ENCODE measurements around the gene SHISA6. TPM values are rescaled to one million over a fixed set of nuclear protein-coding genes. Genes with fewer than 3 reads are reported as not detected.

Gene SHISA6
- total and polyA plus RNA-seq, 11 donors = 0.16 to 1.0 (median 0.29) TPM

DNA sequence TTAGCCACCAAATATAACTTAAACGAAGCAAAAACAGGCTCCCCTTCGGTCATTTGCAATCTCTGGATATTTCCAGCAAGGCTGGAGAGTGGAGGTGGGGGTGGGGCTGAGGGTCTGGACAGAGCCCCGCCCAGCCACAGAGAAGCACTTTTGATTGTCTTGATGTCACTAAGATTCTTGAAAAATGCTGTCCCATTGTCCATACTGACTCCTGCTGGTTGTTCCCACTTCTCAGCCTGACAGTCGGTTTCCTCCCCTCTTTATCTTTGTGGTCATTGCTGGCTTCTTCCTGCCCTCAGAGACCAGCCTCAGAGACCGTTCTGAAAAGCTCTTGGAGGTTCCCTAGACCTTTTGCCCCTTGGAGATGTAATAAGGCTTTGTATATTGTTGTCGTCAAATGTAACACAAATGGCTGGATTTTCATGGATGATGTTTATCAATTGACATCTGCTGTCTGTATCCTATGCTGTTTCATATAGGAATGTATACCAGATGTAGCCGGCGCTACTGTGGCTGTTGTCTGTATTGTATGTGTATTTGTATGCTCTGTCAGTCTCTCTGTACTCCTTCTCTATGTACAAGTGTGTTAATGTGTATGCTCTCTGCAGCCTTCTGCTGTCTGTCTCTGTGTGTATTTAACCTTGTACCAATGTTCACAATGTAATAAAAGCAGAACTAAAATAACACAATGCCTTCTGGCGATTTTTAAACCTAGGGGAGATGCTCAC, 262.5 kb downstream of the SHISA6 start:
- Histone ChIP-seq H3K4me3 (no peak overlapping the region), H3K4me1 (no peaks in the 10 kb centered on the region), H3K27me3 (no peaks in the 10 kb centered on the region), H3K36me3 (no peaks in the 10 kb centered on the region), H3K27ac (no peak overlapping the region), H3K9me3 (no peaks in the 10 kb centered on the region)
- no peak for TF ChIP-seq POLR2A (IDR thresholded peaks at IDR 0.05)
- TF ChIP-seq, protein P1, sequence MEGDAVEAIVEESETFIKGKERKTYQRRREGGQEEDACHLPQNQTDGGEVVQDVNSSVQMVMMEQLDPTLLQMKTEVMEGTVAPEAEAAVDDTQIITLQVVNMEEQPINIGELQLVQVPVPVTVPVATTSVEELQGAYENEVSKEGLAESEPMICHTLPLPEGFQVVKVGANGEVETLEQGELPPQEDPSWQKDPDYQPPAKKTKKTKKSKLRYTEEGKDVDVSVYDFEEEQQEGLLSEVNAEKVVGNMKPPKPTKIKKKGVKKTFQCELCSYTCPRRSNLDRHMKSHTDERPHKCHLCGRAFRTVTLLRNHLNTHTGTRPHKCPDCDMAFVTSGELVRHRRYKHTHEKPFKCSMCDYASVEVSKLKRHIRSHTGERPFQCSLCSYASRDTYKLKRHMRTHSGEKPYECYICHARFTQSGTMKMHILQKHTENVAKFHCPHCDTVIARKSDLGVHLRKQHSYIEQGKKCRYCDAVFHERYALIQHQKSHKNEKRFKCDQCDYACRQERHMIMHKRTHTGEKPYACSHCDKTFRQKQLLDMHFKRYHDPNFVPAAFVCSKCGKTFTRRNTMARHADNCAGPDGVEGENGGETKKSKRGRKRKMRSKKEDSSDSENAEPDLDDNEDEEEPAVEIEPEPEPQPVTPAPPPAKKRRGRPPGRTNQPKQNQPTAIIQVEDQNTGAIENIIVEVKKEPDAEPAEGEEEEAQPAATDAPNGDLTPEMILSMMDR (IDR thresholded peaks at IDR 0.05) = no peak
- 60 to 72% (median 64%) methylated on average over 9 of the region's 9 CpGs for WGBS, 4 donors
- intact Hi-C loops (cut with DNase I) = no loop called here
- ATAC-seq (no peak), DNase-seq (no peak)

DNA sequence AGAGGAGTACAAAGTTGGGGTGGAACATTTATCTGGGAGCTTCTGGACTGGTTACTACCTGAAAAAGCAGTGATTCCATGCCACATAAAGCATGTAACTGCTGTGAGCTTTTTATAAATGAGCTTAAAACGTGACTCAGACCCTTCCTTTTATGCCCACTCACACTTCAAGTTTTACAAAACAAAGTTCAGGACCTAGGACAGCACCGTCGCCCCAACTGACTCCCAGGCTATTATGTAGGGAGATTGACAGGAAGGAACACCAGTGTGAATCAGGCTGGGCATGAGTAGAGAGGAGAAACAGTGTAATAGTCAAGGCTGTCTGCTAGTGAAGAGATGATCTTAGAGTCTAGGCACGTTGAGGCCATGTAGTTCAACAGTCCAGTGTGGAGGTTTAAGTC, 265.6 kb downstream of the SHISA6 start:
- Histone ChIP-seq H3K27ac (no peak overlapping the region), H3K27me3 (peaks cover 0 to under 1% (median 0%) of the 10 kb centered on the region in 9 donors), H3K9me3 (no peaks in the 10 kb centered on the region), H3K36me3 (no peaks in the 10 kb centered on the region), H3K4me1 (no peaks in the 10 kb centered on the region), H3K4me3 (no peak overlapping the region)
- intact Hi-C loops (cut with DNase I) = no loop called here
- ATAC-seq (peak in 1 of 4 donors; percentile 24), DNase-seq (no peak)
- TF ChIP-seq, protein P1 (IDR thresholded peaks at IDR 0.05) = no peak
- no peak for TF ChIP-seq POLR2A (IDR thresholded peaks at IDR 0.05)
- WGBS, 4 donors = 4 to 12% (median 5%) methylated on average over 4 of the region's 4 CpGs

DNA sequence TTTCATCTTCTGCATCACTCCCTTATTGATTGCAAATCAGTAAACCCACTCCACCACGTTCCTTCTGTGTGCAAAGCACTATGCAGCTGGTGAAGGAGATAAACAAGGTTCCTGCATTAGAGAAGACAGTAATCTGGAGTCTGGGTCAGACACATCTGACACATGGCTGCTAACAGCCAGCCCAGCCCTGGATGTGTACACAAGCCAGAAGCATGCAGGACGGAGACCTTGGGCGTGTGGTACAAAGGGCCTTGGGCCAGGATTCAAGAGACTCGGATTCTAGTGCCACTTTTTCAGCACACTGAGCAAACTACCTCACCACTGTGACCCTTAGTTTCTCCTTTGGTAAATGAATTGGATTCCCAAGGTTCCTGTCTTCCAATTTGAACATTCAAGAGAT, 270.7 kb downstream of the SHISA6 start:
- TF ChIP-seq, protein P1 (IDR thresholded peaks at IDR 0.05) = no peak
- TF ChIP-seq POLR2A (IDR thresholded peaks at IDR 0.05) = no peak
- no peak overlapping the region for H3K4me3 ChIP-seq
- no peaks in the 10 kb centered on the region for H3K9me3 ChIP-seq
- intact Hi-C loops (cut with DNase I) = loop anchor here in 1 of 10 donors (10.0 kb wide), 1 partner anchor 63 kb away; no protein-coding TSS in a partner anchor
- no peak overlapping the region for H3K27ac ChIP-seq
- no peaks in the 10 kb centered on the region for H3K36me3 ChIP-seq
- no peaks in the 10 kb centered on the region for H3K4me1 ChIP-seq
- peaks cover 0 to 12% (median 0%) of the 10 kb centered on the region in 9 donors for H3K27me3 ChIP-seq
- DNase-seq (no peak), ATAC-seq (no peak)
- whole genome bisulfite sequencing, 4 donors = 41 to 47% (median 46%) methylated on average over 4 of the region's 4 CpGs

DNA sequence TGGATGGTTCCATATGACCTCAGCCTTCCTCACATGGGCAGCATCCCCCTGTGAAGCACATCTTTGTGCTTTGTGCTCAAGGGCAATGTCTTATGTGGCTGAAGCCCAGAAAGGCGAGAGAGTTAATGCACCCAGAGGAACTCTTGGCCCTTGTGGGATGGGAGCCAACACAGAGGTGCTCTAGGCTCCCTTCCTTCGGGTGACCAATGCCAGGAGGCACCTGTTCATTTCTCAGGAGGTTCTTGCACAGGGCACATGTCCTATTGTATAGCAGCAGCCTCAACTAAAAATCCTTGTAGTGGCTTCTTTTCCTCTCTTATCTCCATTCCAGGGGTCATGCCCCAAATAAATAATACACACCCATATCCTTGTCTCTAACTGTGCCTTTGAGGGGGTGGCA, 273.6 kb downstream of the SHISA6 start:
- Histone ChIP-seq H3K9me3 (no peaks in the 10 kb centered on the region), H3K4me1 (no peaks in the 10 kb centered on the region), H3K27ac (no peak overlapping the region), H3K27me3 (peaks cover 0 to 12% (median 0%) of the 10 kb centered on the region in 9 donors), H3K36me3 (no peaks in the 10 kb centered on the region), H3K4me3 (no peak overlapping the region)
- no peak for DNase-seq
- 60 to 75% (median 75%) methylated on average over 2 of the region's 2 CpGs for WGBS, 4 donors
- ATAC-seq = no peak
- intact Hi-C loops (cut with DNase I) = loop anchor here in 1 of 10 donors (10.0 kb wide), 1 partner anchor 60 kb away; no protein-coding TSS in a partner anchor
- TF ChIP-seq, protein P1 (IDR thresholded peaks at IDR 0.05) = no peak
- no peak for TF ChIP-seq POLR2A (IDR thresholded peaks at IDR 0.05)

Data from heart left ventricle (tissue), 16 donors.